IMR-90 (cell line): ENCODE data around the gene GATA3. TPM values are rescaled to one million over a fixed set of nuclear protein-coding genes. Genes with fewer than 3 reads are reported as not detected.

Experiments
- ATAC-seq: fragments of 200-7000 bp; cut with Tn5 transposase; 2 replicates; pipeline ENCODE4 v1.9.1; 2020; ENCODE audit warnings: low read depth, mild to moderate bottlenecking, moderate library complexity
- BruUV-seq: library from RNA; stranded (reverse); fragments of 400-500 nt; replicated peaks from 2 replicates; lab custom pipeline; 2021; lab: Mats Ljungman, UMichigan
- CTCF ChIA-PET: fragments of 300-600 bp; formaldehyde crosslinking; extraction: SDS; loops from one replicate; lab custom pipeline; 2021; ENCODE audit warnings: antibody characterized with exemption; lab: Yijun Ruan, JAX
- POLR2A ChIA-PET: fragments of 300-600 bp; sonication (Branson Sonifier 250); formaldehyde crosslinking; loops from one replicate; lab custom pipeline; 2022; ENCODE audit warnings: antibody characterized with exemption; ENCODE audit not compliant: unreplicated experiment; lab: Charles Lee
- DNase-seq: peaks from one replicate; pipeline ENCODE4 v3.0.0; 2013
- H2AFZ ChIP-seq: replicated peaks from 2 replicates; pipeline ENCODE3; 2013; ENCODE audit warnings: low read length, mild to moderate bottlenecking; ENCODE audit not compliant: poor library complexity
- H2AK5ac ChIP-seq: 2 replicates; pipeline ENCODE4 v1.6.1; 2013; ENCODE audit warnings: low read depth, low read length, inconsistent platforms
- H2AK9ac ChIP-seq: replicated peaks from 2 replicates; pipeline ENCODE3; 2013; ENCODE audit warnings: mild to moderate bottlenecking, low read depth, low read length, moderate library complexity; ENCODE audit not compliant: poor library complexity
- H2BK120ac ChIP-seq: 2 replicates; pipeline ENCODE4 v1.6.1; 2013; ENCODE audit warnings: low read depth, low read length, inconsistent platforms
- H2BK15ac ChIP-seq: 3 replicates; pipeline ENCODE4 v1.6.1; 2013; ENCODE audit warnings: low read depth, low read length, inconsistent platforms
- H2BK20ac ChIP-seq: 2 replicates; pipeline ENCODE4 v1.6.1; 2013; ENCODE audit warnings: low read depth, mild to moderate bottlenecking, inconsistent platforms, low read length, moderate library complexity
- H2BK5ac ChIP-seq: 2 replicates; pipeline ENCODE4 v1.6.1; 2013; ENCODE audit warnings: mild to moderate bottlenecking, low read depth, low read length, inconsistent platforms; ENCODE audit not compliant: poor library complexity, severe bottlenecking
- H3K14ac ChIP-seq: replicated peaks from 2 replicates; pipeline ENCODE4 v1.6.1; 2013; ENCODE audit warnings: low read depth, low read length, inconsistent platforms
- H3K18ac ChIP-seq: 2 replicates; pipeline ENCODE4 v1.6.1; 2013; ENCODE audit warnings: low read depth, low read length, control low read depth
- H3K23ac ChIP-seq: 2 replicates; pipeline ENCODE4 v1.6.1; 2013; ENCODE audit warnings: low read depth, low read length, inconsistent platforms
- H3K27ac ChIP-seq: 2 replicates; pipeline ENCODE4 v1.5.1; 2013; ENCODE audit warnings: mild to moderate bottlenecking, control low read depth, low read length; ENCODE audit not compliant: insufficient read depth
- H3K27me3 ChIP-seq: 2 replicates; pipeline ENCODE4 v1.6.1; 2013; ENCODE audit warnings: low read length; ENCODE audit not compliant: control insufficient read depth, insufficient read depth
- H3K36me3 ChIP-seq: 2 replicates; pipeline ENCODE4 v1.6.1; 2013; ENCODE audit warnings: low read length, mixed read lengths; ENCODE audit not compliant: control insufficient read depth, insufficient read depth
- H3K4ac ChIP-seq: 2 replicates; pipeline ENCODE4 v1.6.1; 2013; ENCODE audit warnings: low read depth, low read length, inconsistent platforms
- H3K4me1 ChIP-seq: 2 replicates; pipeline ENCODE4 v1.6.1; 2013; ENCODE audit warnings: low read length, mixed read lengths; ENCODE audit not compliant: control insufficient read depth, insufficient read depth
- H3K4me2 ChIP-seq: 2 replicates; pipeline ENCODE4 v1.6.1; 2013; ENCODE audit warnings: low read depth, mild to moderate bottlenecking, control low read depth, low read length, moderate library complexity
- H3K4me3 ChIP-seq: 2 replicates; pipeline ENCODE4 v1.5.1; 2013; ENCODE audit warnings: low read depth, mild to moderate bottlenecking, control low read depth, low read length, moderate library complexity; ENCODE audit not compliant: insufficient read depth
- H3K56ac ChIP-seq: 2 replicates; pipeline ENCODE4 v1.6.1; 2013; ENCODE audit warnings: low read length, inconsistent platforms; ENCODE audit not compliant: insufficient read depth; ENCODE audit errors: extremely low read depth
- H3K79me1 ChIP-seq, 2 experiments: 2 replicates each; pipeline ENCODE4 v1.6.1; 2013; ENCODE audit warnings: low read length in 2 of 2, inconsistent platforms in 1 of 2, low read depth in 1 of 2
- H3K9ac ChIP-seq: 2 replicates; pipeline ENCODE4 v1.6.1; 2013; ENCODE audit warnings: low read depth, low read length, control low read depth
- H3K9me1 ChIP-seq: 2 replicates; pipeline ENCODE4 v1.6.1; 2013; ENCODE audit warnings: low read length, inconsistent platforms; ENCODE audit not compliant: insufficient read depth
- H3K9me3 ChIP-seq: 2 replicates; pipeline ENCODE4 v1.6.1; 2013; ENCODE audit warnings: low read length; ENCODE audit not compliant: control insufficient read depth, insufficient read depth
- H4K20me1 ChIP-seq: 2 replicates; pipeline ENCODE4 v1.6.1; 2013; ENCODE audit warnings: low read length, inconsistent platforms; ENCODE audit not compliant: insufficient read depth
- H4K5ac ChIP-seq: 2 replicates; pipeline ENCODE4 v1.6.1; 2013; ENCODE audit warnings: mild to moderate bottlenecking, low read depth, low read length, control low read depth
- H4K8ac ChIP-seq, 2 experiments: 2 replicates each; pipeline ENCODE4 v1.6.1; 2013; ENCODE audit warnings: low read depth in 2 of 2, low read length in 2 of 2, control low read depth in 1 of 2, inconsistent platforms in 1 of 2
- H4K91ac ChIP-seq: 2 replicates; pipeline ENCODE4 v1.6.1; 2013; ENCODE audit warnings: low read depth, low read length, inconsistent platforms; ENCODE audit not compliant: insufficient read depth
- NFE2L2 ChIP-seq: fragments of 150-350 bp; IDR thresholded peaks from 2 replicates; pipeline ENCODE4 v1.6.1; 2016; ENCODE audit warnings: low read depth, mild to moderate bottlenecking, low read length
- SMC3 ChIP-seq: fragments of 150-350 bp; IDR thresholded peaks from 2 replicates; pipeline ENCODE4 v1.6.1; 2016; ENCODE audit warnings: low read depth, mild to moderate bottlenecking, antibody characterized with exemption, low read length, moderate library complexity
- WGBS, 2 experiments: methylation state at CpG; one replicate each; pipeline versions ENCODE4 v1.1.5 to v1.1.7; 2013; ENCODE audit warnings: missing lambda C conversion rate in 2 of 2; ENCODE audit not compliant: insufficient read length in 1 of 2; ENCODE audit errors: extremely low coverage in 2 of 2; 5-methylcytosine and 5-hydroxymethylcytosine counted together
- dilution Hi-C: fragments of 300-500 bp; cut with HindIII; formaldehyde crosslinking; loops from one replicate; pipeline ENCODE4 v1.14.3; 2018; ENCODE audit warnings: low sequenced_read_pairs; ENCODE audit not compliant: unreplicated experiment
- in situ Hi-C: fragments of 300-500 bp; cut with MboI; formaldehyde crosslinking; loops from 3 replicates; pipeline ENCODE4 v1.14.3; 2019; ENCODE audit warnings: low sequenced_read_pairs, inconsistent platforms, mixed read lengths
- intact Hi-C: fragments of 100-400 bp; cut with micrococcal nuclease; formaldehyde crosslinking; loops from 2 replicates; pipeline ENCODE4 v1.10.0; 2022
- polyA plus RNA-seq, 3 experiments: library from polyadenylated mRNA; depleted of rRNA; stranded (reverse); fragments of >200 nt; gene quantifications; 2 replicates each; pipeline ENCODE4 v1.2.3, GENCODE V29; 2012; ENCODE audit warnings: low replicate concordance in 1 of 3
- total RNA-seq: library from RNA; depleted of rRNA; stranded (reverse); fragments of >200 nt; gene quantifications from 2 replicates; pipeline ENCODE4 v1.2.3, GENCODE V29; 2012

GATA3 gene
- total and polyA plus RNA-seq, 2 of the 4 experiments (the other 2 are of a cell fraction) = 0.21 TPM; not detected in 1

DNA sequence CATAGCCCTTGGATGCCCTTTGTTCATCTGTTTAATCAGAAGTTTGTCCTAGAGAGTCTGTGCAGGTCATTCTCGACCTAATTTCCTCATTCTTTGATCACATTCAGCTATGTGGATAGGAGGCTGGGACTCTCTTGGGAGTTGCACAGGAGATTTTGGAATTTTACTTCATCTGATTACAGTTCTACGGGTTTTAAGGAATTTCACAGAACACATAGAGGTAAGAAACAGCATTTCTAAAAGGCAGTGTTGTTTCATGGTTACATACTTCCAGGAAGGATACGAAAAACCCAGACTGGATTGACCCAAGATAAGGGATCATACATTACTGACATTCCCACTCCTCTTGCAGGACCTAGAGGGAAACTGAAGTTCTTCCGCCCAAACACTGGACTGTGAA is 45.9 kb downstream of the GATA3 start:
- no CpG with 5 or more reads among the region's 4 CpGs for WGBS, 2 experiments
- no peak overlapping the region for H3K14ac ChIP-seq

More for the DNA sequence above, 45.9 kb downstream of the GATA3 start:
- no TSS peak for BruUV-seq
- Histone ChIP-seq H4K91ac (no peak overlapping the region), H3K36me3 (no peaks in the 10 kb centered on the region), H3K27ac (no peak overlapping the region), H4K5ac (no peak overlapping the region), H2BK5ac (no peak overlapping the region), H3K4me3 (no peak overlapping the region), H3K9me3 (no peaks in the 10 kb centered on the region), H2BK20ac (no peak overlapping the region), H3K79me1 (no peaks in the 10 kb centered on the region), H3K4ac (no peak overlapping the region), H3K9me1 (no peaks in the 10 kb centered on the region), H4K8ac (no peak overlapping the region), H2AK5ac (no peak overlapping the region), H3K23ac (no peak overlapping the region), H3K4me2 (no peak overlapping the region), H3K18ac (no peak overlapping the region), H3K27me3 (peaks cover 3% of the 10 kb centered on the region; the same call in 1 of the 2 replicates), H3K9ac (no peak overlapping the region), H2AK9ac (no peak overlapping the region), H3K4me1 (no peaks in the 10 kb centered on the region), H2BK120ac (no peak overlapping the region), H4K20me1 (no peaks in the 10 kb centered on the region), H2AFZ (no peak overlapping the region), H3K56ac (no peak overlapping the region), H2BK15ac (no peak overlapping the region)
- ChIA-PET POLR2A (no interaction called here), CTCF (no interaction called here)
- DNase-seq = no peak
- no peak for ATAC-seq
- intact Hi-C loops = no loop called here
- in situ Hi-C loops = no loop called here
- TF ChIP-seq SMC3 (no peak), NFE2L2 (no peak)
- dilution Hi-C loops = no loop called here
